RWPE2 (cell line): ENCODE measurements around the gene ACOT2.

Experiments used
- ATAC-seq: fragments of 200-7000 bp; cut with Tn5 transposase; 3 replicates; pipeline ENCODE4 v1.9.1; 2021; ENCODE audit warnings: low read depth
- DNase-seq: peaks from one replicate; pipeline ENCODE4 v3.0.0-alpha.2; 2020; ENCODE audit warnings: low spot score
- H3K27ac ChIP-seq: fragments of 450-650 bp; 2 replicates; pipeline ENCODE4 v1.5.1; 2017; ENCODE audit warnings: mild to moderate bottlenecking; ENCODE audit not compliant: poor library complexity, severe bottlenecking
- H3K27me3 ChIP-seq: fragments of 250-450 bp; sonication (Bioruptor Pico); 2 replicates; pipeline ENCODE4 v1.5.1; 2021; ENCODE audit warnings: mild to moderate bottlenecking, moderate library complexity; ENCODE audit not compliant: insufficient read depth, poor library complexity, severe bottlenecking
- H3K36me3 ChIP-seq: fragments of 250-450 bp; sonication (Bioruptor Pico); 2 replicates; pipeline ENCODE4 v1.5.1; 2020; ENCODE audit warnings: low read depth, mild to moderate bottlenecking, moderate library complexity
- H3K4me1 ChIP-seq: fragments of 250-450 bp; sonication (Bioruptor Pico); 2 replicates; pipeline ENCODE4 v1.5.1; 2021; ENCODE audit warnings: mild to moderate bottlenecking, moderate library complexity; ENCODE audit not compliant: insufficient read depth, poor library complexity, severe bottlenecking
- H3K4me3 ChIP-seq: fragments of 250-450 bp; sonication (Bioruptor Pico); 2 replicates; pipeline ENCODE4 v1.5.1; 2021; ENCODE audit warnings: mild to moderate bottlenecking, moderate library complexity; ENCODE audit not compliant: severe bottlenecking
- H3K9me3 ChIP-seq: fragments of 250-450 bp; sonication (Bioruptor Pico); 2 replicates; pipeline ENCODE4 v1.5.1; 2021; ENCODE audit warnings: mild to moderate bottlenecking, moderate library complexity; ENCODE audit not compliant: severe bottlenecking
- TF ChIP-seq, protein P1 (sequence below): fragments of 450-650 bp; IDR thresholded peaks from one replicate; pipeline ENCODE4 v1.5.1; 2017; ENCODE audit warnings: mild to moderate bottlenecking, moderate library complexity; ENCODE audit not compliant: poor library complexity, severe bottlenecking

Gene ACOT2

DNA sequence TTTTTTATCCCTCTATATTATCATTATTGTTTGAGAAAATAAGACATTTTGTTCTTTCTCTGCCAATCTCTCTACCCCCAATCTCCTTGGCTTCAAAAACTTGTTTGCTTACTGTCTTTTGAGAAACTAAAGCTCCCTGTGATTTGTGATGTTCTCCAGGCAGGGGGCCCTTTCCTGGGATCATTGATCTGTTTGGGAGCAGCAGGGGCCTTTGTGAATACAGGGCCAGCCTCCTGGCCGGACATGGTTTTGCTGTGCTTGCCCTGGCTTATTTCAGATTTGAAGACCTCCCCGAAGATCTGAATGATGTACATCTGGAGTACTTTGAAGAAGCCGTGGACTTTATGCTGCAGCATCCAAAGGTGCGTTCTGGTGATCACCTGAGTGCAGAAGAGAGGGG lies 47.8 kb downstream of the ACOT2 start:
- no peak overlapping the region for H3K27ac ChIP-seq
- H3K9me3 ChIP-seq: no peaks in the 10 kb centered on the region
- H3K4me1 ChIP-seq: no peaks in the 10 kb centered on the region
- no peak overlapping the region for H3K4me3 ChIP-seq
- no peak for DNase-seq
- no peaks in the 10 kb centered on the region for H3K36me3 ChIP-seq
- TF ChIP-seq, protein P1, sequence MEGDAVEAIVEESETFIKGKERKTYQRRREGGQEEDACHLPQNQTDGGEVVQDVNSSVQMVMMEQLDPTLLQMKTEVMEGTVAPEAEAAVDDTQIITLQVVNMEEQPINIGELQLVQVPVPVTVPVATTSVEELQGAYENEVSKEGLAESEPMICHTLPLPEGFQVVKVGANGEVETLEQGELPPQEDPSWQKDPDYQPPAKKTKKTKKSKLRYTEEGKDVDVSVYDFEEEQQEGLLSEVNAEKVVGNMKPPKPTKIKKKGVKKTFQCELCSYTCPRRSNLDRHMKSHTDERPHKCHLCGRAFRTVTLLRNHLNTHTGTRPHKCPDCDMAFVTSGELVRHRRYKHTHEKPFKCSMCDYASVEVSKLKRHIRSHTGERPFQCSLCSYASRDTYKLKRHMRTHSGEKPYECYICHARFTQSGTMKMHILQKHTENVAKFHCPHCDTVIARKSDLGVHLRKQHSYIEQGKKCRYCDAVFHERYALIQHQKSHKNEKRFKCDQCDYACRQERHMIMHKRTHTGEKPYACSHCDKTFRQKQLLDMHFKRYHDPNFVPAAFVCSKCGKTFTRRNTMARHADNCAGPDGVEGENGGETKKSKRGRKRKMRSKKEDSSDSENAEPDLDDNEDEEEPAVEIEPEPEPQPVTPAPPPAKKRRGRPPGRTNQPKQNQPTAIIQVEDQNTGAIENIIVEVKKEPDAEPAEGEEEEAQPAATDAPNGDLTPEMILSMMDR: no peak
- no peak for ATAC-seq
- no peaks in the 10 kb centered on the region for H3K27me3 ChIP-seq

DNA sequence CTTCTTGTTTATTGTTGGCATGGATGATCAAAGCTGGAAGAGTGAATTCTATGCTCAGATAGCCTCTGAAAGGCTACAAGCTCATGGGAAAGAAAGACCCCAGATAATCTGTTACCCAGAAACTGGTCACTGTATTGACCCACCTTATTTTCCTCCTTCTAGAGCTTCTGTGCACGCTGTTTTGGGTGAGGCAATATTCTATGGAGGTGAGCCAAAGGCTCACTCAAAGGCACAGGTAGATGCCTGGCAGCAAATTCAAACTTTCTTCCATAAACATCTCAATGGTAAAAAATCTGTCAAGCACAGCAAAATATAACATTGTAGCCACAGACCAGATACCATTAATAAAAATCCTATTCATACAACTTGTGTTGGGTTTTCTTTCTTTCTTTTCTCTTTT lies 50.5 kb downstream of the ACOT2 start:
- Histone ChIP-seq H3K4me3 (no peak overlapping the region), H3K27me3 (no peaks in the 10 kb centered on the region), H3K4me1 (no peaks in the 10 kb centered on the region), H3K9me3 (no peaks in the 10 kb centered on the region), H3K36me3 (no peaks in the 10 kb centered on the region), H3K27ac (no peak overlapping the region)
- TF ChIP-seq, protein P1: no peak
- no peak for ATAC-seq
- DNase-seq: no peak

DNA sequence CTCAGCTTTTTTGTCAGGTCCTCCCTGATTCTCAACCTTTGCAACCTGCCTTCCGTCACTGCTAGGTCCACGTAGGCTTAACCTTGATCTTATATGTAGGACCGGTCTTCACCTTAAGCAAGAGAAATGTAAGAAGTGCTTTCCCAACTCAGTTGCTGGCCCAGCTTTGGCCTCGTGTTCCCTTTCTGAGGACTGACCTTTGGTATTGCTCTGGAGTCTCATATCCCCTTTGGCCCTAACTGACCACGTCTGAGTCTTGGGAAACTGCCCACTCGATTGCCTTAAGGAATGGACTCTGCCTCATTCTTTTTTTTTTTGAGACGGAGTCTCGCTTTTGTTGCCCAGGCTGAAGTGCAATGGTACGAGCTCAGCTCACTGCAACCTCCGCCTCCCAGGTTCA lies 51.3 kb downstream of the ACOT2 start:
- Histone ChIP-seq H3K4me3 (no peak overlapping the region), H3K4me1 (no peaks in the 10 kb centered on the region), H3K27ac (no peak overlapping the region), H3K36me3 (no peaks in the 10 kb centered on the region), H3K9me3 (no peaks in the 10 kb centered on the region), H3K27me3 (no peaks in the 10 kb centered on the region)
- TF ChIP-seq, protein P1: no peak
- DNase-seq: no peak
- ATAC-seq: no peak

DNA sequence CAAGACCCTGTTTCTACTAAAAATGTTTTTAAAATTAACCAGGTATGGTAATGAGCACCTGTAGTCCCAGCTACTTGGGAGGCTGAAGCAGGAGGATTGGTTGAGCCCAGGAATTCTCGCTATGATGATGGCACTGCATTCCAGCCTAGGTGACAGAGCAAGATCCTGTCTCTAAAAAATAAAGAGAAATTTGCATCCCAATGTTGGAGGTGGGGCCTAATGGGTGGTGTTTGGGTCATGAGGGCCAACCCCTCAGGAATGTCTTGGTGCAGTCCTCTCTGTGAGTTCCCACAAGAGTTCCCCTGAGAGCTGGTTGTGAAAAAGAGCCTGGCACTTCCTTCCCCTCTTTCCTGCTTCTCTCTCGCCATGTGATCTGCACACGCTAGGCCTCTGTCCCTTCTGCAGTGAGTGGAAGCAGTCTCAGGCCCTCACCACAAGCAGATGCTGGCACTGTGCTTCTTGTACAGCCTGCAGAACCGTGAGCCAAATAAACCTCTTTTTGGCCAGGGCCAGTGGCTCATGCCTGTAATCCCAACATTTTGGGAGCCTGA lies 54.6 kb downstream of the ACOT2 start:
- no peak overlapping the region for H3K27ac ChIP-seq
- ATAC-seq (no peak), DNase-seq (no peak)
- TF ChIP-seq, protein P1: no peak
- no peaks in the 10 kb centered on the region for H3K9me3 ChIP-seq
- H3K4me3 ChIP-seq: no peak overlapping the region
- H3K36me3 ChIP-seq: no peaks in the 10 kb centered on the region
- no peaks in the 10 kb centered on the region for H3K27me3 ChIP-seq
- H3K4me1 ChIP-seq: no peaks in the 10 kb centered on the region
